Measurements from ENCODE around the gene CEP192. TPM values are rescaled to one million over a fixed set of nuclear protein-coding genes. Genes with fewer than 3 reads are reported as not detected.

Gene CEP192
- total RNA-seq, 1 donor from 2014 or later = 14.7 TPM

DNA sequence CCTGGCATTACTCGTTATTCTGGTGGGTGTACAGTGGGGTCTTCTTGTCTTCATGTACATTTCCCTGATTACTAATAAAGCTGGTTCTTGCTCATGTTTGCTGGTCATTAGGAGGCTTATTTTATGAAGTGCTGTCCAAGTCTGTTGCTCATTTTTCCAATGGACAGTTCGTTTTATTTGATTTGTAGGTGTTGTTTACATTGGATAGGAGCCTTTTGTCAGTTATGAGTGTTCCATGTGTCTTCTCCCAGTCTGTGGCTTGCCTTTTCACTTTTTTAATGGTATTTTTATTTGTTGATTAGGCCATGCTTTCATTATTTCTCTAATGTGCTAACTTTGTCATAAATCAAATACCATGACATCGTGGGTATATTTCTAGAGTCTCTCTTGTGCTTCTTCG, 51.9 kb downstream of the CEP192 start:
- TF ChIP-seq CTCF (IDR thresholded peaks at IDR 0.05) = no peak
- no peak for DNase-seq (ENCODE audit: low spot score)
- Mint-ChIP-seq H3K27me3 (ENCODE audit: low read depth) (no peaks in the 10 kb centered on the region), H3K36me3 (ENCODE audit: low read depth) (peaks cover 17% of the 10 kb centered on the region), H3K9me3 (ENCODE audit: low read depth) (peaks cover 3% of the 10 kb centered on the region), H3K4me3 (ENCODE audit: unreplicated experiment) (no peak overlapping the region), H3K4me1 (ENCODE audit: low read depth) (peaks cover 23% of the 10 kb centered on the region), H3K27ac (ENCODE audit: unreplicated experiment) (no peak overlapping the region)

DNA sequence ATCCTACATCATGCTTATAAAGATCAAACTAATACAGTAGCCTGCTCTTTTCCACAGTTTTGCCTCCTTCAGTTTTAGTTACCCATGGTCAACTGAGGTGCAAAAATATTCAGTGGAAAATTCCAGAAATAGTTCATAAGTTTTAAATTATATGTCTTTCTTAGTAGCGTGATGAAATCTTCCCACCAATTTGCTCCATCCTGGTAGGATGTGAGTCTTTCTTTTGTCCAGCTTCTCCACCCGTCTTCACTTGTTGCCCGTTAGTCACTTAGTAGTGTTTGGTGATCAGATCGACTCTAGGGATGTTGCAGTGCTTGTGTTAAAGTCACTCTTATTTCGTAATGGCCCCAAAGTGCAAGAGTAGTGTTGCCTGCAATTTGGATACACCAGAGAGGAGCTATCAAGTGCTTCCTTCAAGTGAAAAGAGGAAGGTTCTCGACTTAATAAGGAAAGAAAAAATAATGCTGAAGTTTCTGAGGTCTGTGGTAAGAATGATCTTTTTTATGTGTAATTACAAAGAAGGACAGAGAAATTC, 57.0 kb downstream of the CEP192 start:
- H3K27me3 Mint-ChIP-seq (ENCODE audit: low read depth) = no peaks in the 10 kb centered on the region
- H3K36me3 Mint-ChIP-seq (ENCODE audit: low read depth) = peaks cover 28% of the 10 kb centered on the region
- peak overlapping the region; percentile 13 for H3K27ac Mint-ChIP-seq (ENCODE audit: unreplicated experiment)
- H3K4me1 Mint-ChIP-seq (ENCODE audit: low read depth) = peaks cover 25% of the 10 kb centered on the region
- no peak overlapping the region for H3K4me3 Mint-ChIP-seq (ENCODE audit: unreplicated experiment)
- no peaks in the 10 kb centered on the region for H3K9me3 Mint-ChIP-seq (ENCODE audit: low read depth)
- TF ChIP-seq CTCF (IDR thresholded peaks at IDR 0.05) = no peak
- DNase-seq (ENCODE audit: low spot score) = no peak

- no peak for DNase-seq (ENCODE audit: low spot score)
- H3K4me3 Mint-ChIP-seq (ENCODE audit: unreplicated experiment) = no peak overlapping the region
- no peaks in the 10 kb centered on the region for H3K27me3 Mint-ChIP-seq (ENCODE audit: low read depth)
- H3K27ac Mint-ChIP-seq (ENCODE audit: unreplicated experiment) = no peak overlapping the region
- H3K36me3 Mint-ChIP-seq (ENCODE audit: low read depth) = peaks cover 37% of the 10 kb centered on the region
- H3K4me1 Mint-ChIP-seq (ENCODE audit: low read depth) = peaks cover 5% of the 10 kb centered on the region
- no peaks in the 10 kb centered on the region for H3K9me3 Mint-ChIP-seq (ENCODE audit: low read depth)
- no peak for TF ChIP-seq CTCF (IDR thresholded peaks at IDR 0.05)
Measured at GRCh38 chr18:13051159-13051558, 60.0 kb downstream of the CEP192 start.

- TF ChIP-seq CTCF (IDR thresholded peaks at IDR 0.05) = no peak
- Mint-ChIP-seq H3K9me3 (ENCODE audit: low read depth) (no peaks in the 10 kb centered on the region), H3K4me3 (ENCODE audit: unreplicated experiment) (no peak overlapping the region), H3K36me3 (ENCODE audit: low read depth) (peaks cover 39% of the 10 kb centered on the region), H3K27me3 (ENCODE audit: low read depth) (no peaks in the 10 kb centered on the region), H3K27ac (ENCODE audit: unreplicated experiment) (no peak overlapping the region), H3K4me1 (ENCODE audit: low read depth) (peaks cover 4% of the 10 kb centered on the region)
- no peak for DNase-seq (ENCODE audit: low spot score)
Measured at GRCh38 chr18:13051950-13052349, 60.8 kb downstream of the CEP192 start.

GRCh38 chr18:13054336-13054735, 63.2 kb downstream of the CEP192 start:
- Mint-ChIP-seq H3K27ac (ENCODE audit: unreplicated experiment) (no peak overlapping the region), H3K36me3 (ENCODE audit: low read depth) (peaks cover 36% of the 10 kb centered on the region), H3K4me1 (ENCODE audit: low read depth) (no peaks in the 10 kb centered on the region), H3K9me3 (ENCODE audit: low read depth) (no peaks in the 10 kb centered on the region), H3K4me3 (ENCODE audit: unreplicated experiment) (no peak overlapping the region), H3K27me3 (ENCODE audit: low read depth) (no peaks in the 10 kb centered on the region)
- no peak for DNase-seq (ENCODE audit: low spot score)
- no peak for TF ChIP-seq CTCF (IDR thresholded peaks at IDR 0.05)

All from chondrocyte (in vitro differentiated cells).